ENCODE data around the gene BORCS6. TPM values are rescaled to one million over a fixed set of nuclear protein-coding genes. Genes with fewer than 3 reads are reported as not detected.

Gene BORCS6
- total RNA-seq (2021; ENCODE audit: unreplicated experiment) (6.4 TPM), Bru-seq, nascent RNA (percentile 48 among the genes with signal in this experiment), BruChase-seq, experiment 1, labeled RNA remaining after a 6-hour chase (percentile 29 among the genes with signal in this experiment), BruChase-seq, experiment 2, labeled RNA remaining after a 2-hour chase (percentile 61 among the genes with signal in this experiment)
- polyA plus RNA-seq (2012) = 4.7 and 5.4 TPM in 2 replicates
- long read RNA-seq, transcript BORCS6-201 (1 exons, 2,575 nt) = major isoform, 26 of 26 reads
- long read RNA-seq, partial matches to known transcripts = 0 of 26 reads
- long read RNA-seq, other reads (novel, unspliced or antisense) = 0 of 26 reads

DNA sequence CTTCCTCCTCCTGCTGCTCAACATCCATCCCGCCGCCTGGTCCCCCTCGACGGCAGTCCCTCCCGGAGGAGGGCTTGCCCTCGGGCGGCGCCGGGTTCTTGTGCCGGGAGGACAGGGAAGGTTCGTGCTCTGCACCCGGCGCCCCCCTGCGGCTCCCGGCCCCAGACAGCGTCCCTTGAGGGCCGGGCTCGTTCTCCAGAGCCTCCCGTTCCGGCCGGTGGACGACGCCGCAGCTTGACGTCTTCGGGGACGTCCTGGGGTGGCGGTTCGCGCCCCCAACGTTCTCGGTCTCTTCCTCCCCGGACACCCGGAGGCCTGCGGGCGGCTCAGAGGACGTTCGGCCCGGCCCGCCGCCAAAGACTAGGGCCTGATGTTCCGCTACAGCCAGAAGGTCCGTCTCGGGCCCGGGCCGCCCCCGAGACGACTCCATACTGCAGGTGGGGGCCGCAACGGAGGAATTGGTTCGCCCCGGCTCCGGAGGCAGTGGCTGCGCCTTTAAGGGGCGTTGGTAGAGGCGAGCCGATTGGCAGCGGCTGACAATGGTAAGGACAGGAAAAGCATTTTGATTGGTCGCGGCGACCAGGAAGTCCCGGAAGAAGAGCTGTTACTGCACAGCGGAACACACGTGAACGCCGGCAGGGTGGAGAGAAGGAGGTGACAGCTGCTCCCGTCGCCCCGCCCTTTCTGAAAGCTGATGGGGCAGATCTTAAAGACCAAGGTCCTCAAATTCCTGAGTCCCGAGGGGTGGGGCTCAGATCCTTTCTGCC, at the start of gene BORCS6:
Gene BORCS6, minus strand, starts transcription at position 470 of the 767 bp plus-strand sequence. Its CDS starts 40 bp downstream, at position 430.
- H3K27me3 ChIP-seq (ENCODE audit: insufficient read depth, low read length) = no peaks in the 10 kb centered on the region
- DNase-seq (ENCODE audit: low read depth, low spot score) (peak; percentile 96), ATAC-seq (peak; percentile 64)
- H3K4me3 ChIP-seq (replicated peaks in 1 of 2; ENCODE audit: low read depth in 1 of 2, low read length in 2 of 2) = peak within 1 kb of the TSS; percentile 75 to 83
- peak within 1 kb of the TSS; percentile 87 for H3K9ac ChIP-seq (ENCODE audit: low read length)
- H3K4me1 ChIP-seq (ENCODE audit: control insufficient read depth in 1 of 2, insufficient read depth in 2 of 2, low read length in 2 of 2) = peaks cover 32 to 64% of the 10 kb centered on the region in 2 experiments
- H3K4me2 ChIP-seq (ENCODE audit: low read length) = peak within 1 kb of the TSS; percentile 94
- H4K20me1 ChIP-seq (ENCODE audit: insufficient read depth) = no peaks in the 10 kb centered on the region
- peaks cover 14% of the 10 kb centered on the region; the same call in 1 of the 2 replicates for H3K79me2 ChIP-seq (ENCODE audit: insufficient read depth, low read length)
- no peaks in the 10 kb centered on the region for H3K9me3 ChIP-seq (ENCODE audit: control insufficient read depth in 1 of 2, insufficient read depth in 1 of 2, low read depth in 1 of 2, low read length in 2 of 2)
- H3K36me3 ChIP-seq (ENCODE audit: control insufficient read depth in 1 of 2, insufficient read depth in 2 of 2, low read length in 2 of 2) = no peaks in the 10 kb centered on the region
- intact Hi-C loops (cut with micrococcal nuclease) = loop anchor here (5.0 kb wide), 1 partner anchor 53 kb away; no protein-coding TSS in a partner anchor
- TSS peak; percentile 69 for BruUV-seq (replicated peaks)
- peak within 1 kb of the TSS; percentile 89 for H3K27ac ChIP-seq (ENCODE audit: low read depth, low read length)
- RAD21 ChIA-PET (ENCODE audit: low non-redundant PET in 1 of 2, low total read pairs in 2 of 2, uncharacterized antibody in 2 of 2, unreplicated experiment in 2 of 2) = interaction anchor here in 1 of 2 experiments (0.6 to 0.9 kb wide), 2 partner anchors 29 to 32 kb away, joined by 6 to 9 read pairs; no protein-coding TSS in a partner anchor
- POLR2A ChIA-PET = interaction anchor here (0.6 to 6.9 kb wide), 13 partner anchors 17 to 105 kb away, joined by 3 to 63 read pairs (median 4); partner anchors contain the start of genes AURKB, CTC1 and SLC25A35
- H3K9me2 ChIP-seq (ENCODE audit: insufficient read depth) = no peaks in the 10 kb centered on the region
- CTCF ChIA-PET = interaction anchor here (1.0 to 1.9 kb wide), 3 partner anchors 32 to 111 kb away, joined by 3 to 6 read pairs (median 4); no protein-coding TSS in a partner anchor
- H2AFZ ChIP-seq (ENCODE audit: low read depth, low read length, poor library complexity, severe bottlenecking) = no peak within 1 kb of the TSS
- TF ChIP-seq, protein P1, sequence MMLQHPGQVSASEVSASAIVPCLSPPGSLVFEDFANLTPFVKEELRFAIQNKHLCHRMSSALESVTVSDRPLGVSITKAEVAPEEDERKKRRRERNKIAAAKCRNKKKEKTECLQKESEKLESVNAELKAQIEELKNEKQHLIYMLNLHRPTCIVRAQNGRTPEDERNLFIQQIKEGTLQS (IDR thresholded peaks at IDR 0.05) = no peak
- TF ChIP-seq EZH2 (IDR thresholded peaks at IDR 0.05) (no peak), SRF (IDR thresholded peaks at IDR 0.05; ENCODE audit: low read depth) (no peak), RAD21 (IDR thresholded peaks at IDR 0.05; ENCODE audit: low read depth) (no peak), EGR1 (IDR thresholded peaks at IDR 0.05; ENCODE audit: low read depth) (no peak), CEBPB (IDR thresholded peaks at IDR 0.05; ENCODE audit: low read depth) (no peak), SIN3A (IDR thresholded peaks at IDR 0.05; ENCODE audit: low read depth) (peak; percentile 46), POLR2A (IDR thresholded peaks at IDR 0.05; ENCODE audit: borderline replicate concordance, extremely low read depth, insufficient read depth, insufficient read length) (no peak), EZH2phosphoT487 (IDR thresholded peaks at IDR 0.05; ENCODE audit: borderline replicate concordance) (no peak), SP1 (IDR thresholded peaks at IDR 0.05; ENCODE audit: low read depth) (peak; percentile 96), FOSL1 (IDR thresholded peaks at IDR 0.05; ENCODE audit: low read depth) (no peak), YY1 (IDR thresholded peaks at IDR 0.05; ENCODE audit: extremely low read depth, insufficient replicate concordance, low read depth, low read length) (peak; percentile 60), CBX3 (IDR thresholded peaks at IDR 0.05; ENCODE audit: low read depth) (no peak), ELF1 (IDR thresholded peaks at IDR 0.05; ENCODE audit: borderline replicate concordance, low read depth) (no peak; the same call in 1 of the 2 replicates), ZNF274 (IDR thresholded peaks at IDR 0.05; ENCODE audit: low read depth, low read length) (no peak)
- TF ChIP-seq, protein P2, sequence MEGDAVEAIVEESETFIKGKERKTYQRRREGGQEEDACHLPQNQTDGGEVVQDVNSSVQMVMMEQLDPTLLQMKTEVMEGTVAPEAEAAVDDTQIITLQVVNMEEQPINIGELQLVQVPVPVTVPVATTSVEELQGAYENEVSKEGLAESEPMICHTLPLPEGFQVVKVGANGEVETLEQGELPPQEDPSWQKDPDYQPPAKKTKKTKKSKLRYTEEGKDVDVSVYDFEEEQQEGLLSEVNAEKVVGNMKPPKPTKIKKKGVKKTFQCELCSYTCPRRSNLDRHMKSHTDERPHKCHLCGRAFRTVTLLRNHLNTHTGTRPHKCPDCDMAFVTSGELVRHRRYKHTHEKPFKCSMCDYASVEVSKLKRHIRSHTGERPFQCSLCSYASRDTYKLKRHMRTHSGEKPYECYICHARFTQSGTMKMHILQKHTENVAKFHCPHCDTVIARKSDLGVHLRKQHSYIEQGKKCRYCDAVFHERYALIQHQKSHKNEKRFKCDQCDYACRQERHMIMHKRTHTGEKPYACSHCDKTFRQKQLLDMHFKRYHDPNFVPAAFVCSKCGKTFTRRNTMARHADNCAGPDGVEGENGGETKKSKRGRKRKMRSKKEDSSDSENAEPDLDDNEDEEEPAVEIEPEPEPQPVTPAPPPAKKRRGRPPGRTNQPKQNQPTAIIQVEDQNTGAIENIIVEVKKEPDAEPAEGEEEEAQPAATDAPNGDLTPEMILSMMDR (IDR thresholded peaks at IDR 0.05 in 2 of 3, conservative IDR thresholded peaks at IDR 0.05 in 1 of 3; ENCODE audit: borderline replicate concordance in 1 of 3, insufficient read depth in 1 of 3, low read depth in 2 of 3, low read length in 2 of 3) = no peak
- TF ChIP-seq, protein P3, sequence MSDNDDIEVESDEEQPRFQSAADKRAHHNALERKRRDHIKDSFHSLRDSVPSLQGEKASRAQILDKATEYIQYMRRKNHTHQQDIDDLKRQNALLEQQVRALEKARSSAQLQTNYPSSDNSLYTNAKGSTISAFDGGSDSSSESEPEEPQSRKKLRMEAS (IDR thresholded peaks at IDR 0.05) = peak; percentile 87
- TF ChIP-seq, protein P4, sequence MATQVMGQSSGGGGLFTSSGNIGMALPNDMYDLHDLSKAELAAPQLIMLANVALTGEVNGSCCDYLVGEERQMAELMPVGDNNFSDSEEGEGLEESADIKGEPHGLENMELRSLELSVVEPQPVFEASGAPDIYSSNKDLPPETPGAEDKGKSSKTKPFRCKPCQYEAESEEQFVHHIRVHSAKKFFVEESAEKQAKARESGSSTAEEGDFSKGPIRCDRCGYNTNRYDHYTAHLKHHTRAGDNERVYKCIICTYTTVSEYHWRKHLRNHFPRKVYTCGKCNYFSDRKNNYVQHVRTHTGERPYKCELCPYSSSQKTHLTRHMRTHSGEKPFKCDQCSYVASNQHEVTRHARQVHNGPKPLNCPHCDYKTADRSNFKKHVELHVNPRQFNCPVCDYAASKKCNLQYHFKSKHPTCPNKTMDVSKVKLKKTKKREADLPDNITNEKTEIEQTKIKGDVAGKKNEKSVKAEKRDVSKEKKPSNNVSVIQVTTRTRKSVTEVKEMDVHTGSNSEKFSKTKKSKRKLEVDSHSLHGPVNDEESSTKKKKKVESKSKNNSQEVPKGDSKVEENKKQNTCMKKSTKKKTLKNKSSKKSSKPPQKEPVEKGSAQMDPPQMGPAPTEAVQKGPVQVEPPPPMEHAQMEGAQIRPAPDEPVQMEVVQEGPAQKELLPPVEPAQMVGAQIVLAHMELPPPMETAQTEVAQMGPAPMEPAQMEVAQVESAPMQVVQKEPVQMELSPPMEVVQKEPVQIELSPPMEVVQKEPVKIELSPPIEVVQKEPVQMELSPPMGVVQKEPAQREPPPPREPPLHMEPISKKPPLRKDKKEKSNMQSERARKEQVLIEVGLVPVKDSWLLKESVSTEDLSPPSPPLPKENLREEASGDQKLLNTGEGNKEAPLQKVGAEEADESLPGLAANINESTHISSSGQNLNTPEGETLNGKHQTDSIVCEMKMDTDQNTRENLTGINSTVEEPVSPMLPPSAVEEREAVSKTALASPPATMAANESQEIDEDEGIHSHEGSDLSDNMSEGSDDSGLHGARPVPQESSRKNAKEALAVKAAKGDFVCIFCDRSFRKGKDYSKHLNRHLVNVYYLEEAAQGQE (IDR thresholded peaks at IDR 0.05; ENCODE audit: low read depth) = no peak
